Measurements from ENCODE around the gene TMEM9B. TPM values are rescaled to one million over a fixed set of nuclear protein-coding genes. Genes with fewer than 3 reads are reported as not detected.

The TMEM9B gene
- polyA plus RNA-seq, 3 donors = 25.5 to 149 (median 141) TPM

- H3K9me3 ChIP-seq (replicated peaks in 1 of 2; ENCODE audit: control insufficient read depth in 1 of 2, insufficient read depth in 1 of 2, low read length in 2 of 2) = no peaks in the 10 kb centered on the region
- no peak for DNase-seq
- no peaks in the 10 kb centered on the region for H4K20me1 ChIP-seq (ENCODE audit: insufficient read depth, low read length)
- no peaks in the 10 kb centered on the region for H3K27me3 ChIP-seq (ENCODE audit: control insufficient read depth in 2 of 2, insufficient read depth in 2 of 2, low read length in 2 of 2)
- H3K27ac ChIP-seq (ENCODE audit: low read depth in 1 of 2, low read length in 2 of 2) = no peak overlapping the region
- no peak overlapping the region for H3K4me3 Mint-ChIP-seq
- 100% methylated on average over 1 of the region's 2 CpGs for WGBS (ENCODE audit: insufficient coverage)
- H3K36me3 Mint-ChIP-seq = peaks cover 0 to 6% of the 10 kb centered on the region in 2 donors
- H3K36me3 ChIP-seq (replicated peaks in 1 of 2; ENCODE audit: control insufficient read depth in 1 of 2, insufficient read depth in 2 of 2, low read length in 2 of 2) = no peaks in the 10 kb centered on the region
- peaks cover 10% of the 10 kb centered on the region for H3K4me1 Mint-ChIP-seq
- H3K4me1 ChIP-seq (ENCODE audit: control insufficient read depth in 1 of 2, insufficient read depth in 2 of 2, low read length in 2 of 2) = no peaks in the 10 kb centered on the region
- H2AFZ ChIP-seq (ENCODE audit: insufficient read depth, low read depth, low read length, poor library complexity, severe bottlenecking) = no peak overlapping the region
- intact Hi-C loops (cut with micrococcal nuclease) = no loop called here
- H3K27ac Mint-ChIP-seq = no peak overlapping the region
- peaks cover 0 to 3% (median 1%) of the 10 kb centered on the region in 3 donors for H3K27me3 Mint-ChIP-seq (ENCODE audit: low read depth in 3 of 3)
- H3K79me2 ChIP-seq (ENCODE audit: insufficient read depth, low read length) = no peaks in the 10 kb centered on the region
- no peak overlapping the region for H3K4me2 ChIP-seq (replicated peaks; ENCODE audit: extremely low read depth, low read length, poor library complexity, severe bottlenecking)
- no peak overlapping the region for H3K4me3 ChIP-seq (replicated peaks in 1 of 3; ENCODE audit: low read depth in 2 of 3, low read length in 3 of 3)
- no peaks in the 10 kb centered on the region for H3K9me3 Mint-ChIP-seq
- H3K9ac ChIP-seq (ENCODE audit: insufficient read depth, low read length, poor library complexity, severe bottlenecking) = no peak overlapping the region
- no peak for TF ChIP-seq CTCF (IDR thresholded peaks at IDR 0.05)
Observed at GRCh38 chr11:8971196-8971923, 7.1 kb upstream of the TMEM9B start.

GRCh38 chr11:8967184-8967583, 2.9 kb upstream of the TMEM9B start:
- no peaks in the 10 kb centered on the region for H3K27me3 ChIP-seq (ENCODE audit: control insufficient read depth in 2 of 2, insufficient read depth in 2 of 2, low read length in 2 of 2)
- no peak for TF ChIP-seq CTCF (IDR thresholded peaks at IDR 0.05)
- no peaks in the 10 kb centered on the region for H3K36me3 ChIP-seq (replicated peaks in 1 of 2; ENCODE audit: control insufficient read depth in 1 of 2, insufficient read depth in 2 of 2, low read length in 2 of 2)
- Mint-ChIP-seq H3K36me3 (peaks cover 0 to 6% of the 10 kb centered on the region in 2 donors), H3K27ac (peak overlapping the region in 5 of 7 donors; percentile 26 to 66 (median 51)), H3K27me3 (ENCODE audit: low read depth in 3 of 3) (peaks cover 0 to 5% (median 0%) of the 10 kb centered on the region in 3 donors), H3K9me3 (no peaks in the 10 kb centered on the region), H3K4me3 (no peak overlapping the region), H3K4me1 (peaks cover 29% of the 10 kb centered on the region)
- no peak overlapping the region for H3K4me3 ChIP-seq (replicated peaks in 1 of 3; ENCODE audit: low read depth in 2 of 3, low read length in 3 of 3)
- peaks cover 21 to 26% of the 10 kb centered on the region in 2 donors for H3K4me1 ChIP-seq (ENCODE audit: control insufficient read depth in 1 of 2, insufficient read depth in 2 of 2, low read length in 2 of 2)
- H3K79me2 ChIP-seq (ENCODE audit: insufficient read depth, low read length) = peaks cover 21% of the 10 kb centered on the region
- H2AFZ ChIP-seq (ENCODE audit: insufficient read depth, low read depth, low read length, poor library complexity, severe bottlenecking) = no peak overlapping the region
- no peaks in the 10 kb centered on the region for H4K20me1 ChIP-seq (ENCODE audit: insufficient read depth, low read length)
- no peak overlapping the region for H3K4me2 ChIP-seq (replicated peaks; ENCODE audit: extremely low read depth, low read length, poor library complexity, severe bottlenecking)
- no peak overlapping the region for H3K27ac ChIP-seq (ENCODE audit: low read depth in 1 of 2, low read length in 2 of 2)
- H3K9me3 ChIP-seq (replicated peaks in 1 of 2; ENCODE audit: control insufficient read depth in 1 of 2, insufficient read depth in 1 of 2, low read length in 2 of 2) = no peaks in the 10 kb centered on the region
- intact Hi-C loops (cut with micrococcal nuclease) = loop anchor here in 1 of 2 donors (10.0 kb wide), 2 partner anchors 48 to 292 kb away; no protein-coding TSS in a partner anchor
- H3K9ac ChIP-seq (ENCODE audit: insufficient read depth, low read length, poor library complexity, severe bottlenecking) = no peak overlapping the region
- DNase-seq = peak in 1 of 3 donors; percentile 75
- WGBS (ENCODE audit: insufficient coverage) = 83% methylated on average over 1 of the region's 8 CpGs

Measured in CD14-positive monocyte (primary cell).